GM23338 (cell line): ENCODE measurements around the gene UGT1A10. TPM values are rescaled to one million over a fixed set of nuclear protein-coding genes. Genes with fewer than 3 reads are reported as not detected.

ENCODE experiments used
- ATAC-seq: fragments of 200-7000 bp; cut with Tn5 transposase; 3 replicates; pipeline ENCODE4 v1.9.1; 2020
- DNase-seq: peaks from one replicate; pipeline ENCODE4 v3.0.0-alpha.2; 2015; ENCODE audit warnings: low spot score
- H2AFZ ChIP-seq: fragments of 200-600 bp; sonication (generic); 2 replicates; pipeline ENCODE4 v1.8.0; 2016; ENCODE audit warnings: antibody characterized with exemption, mild to moderate bottlenecking, moderate library complexity
- H3F3A ChIP-seq: fragments of 200-600 bp; sonication (generic); replicated peaks from 2 replicates; pipeline ENCODE4 v1.8.0; 2017; ENCODE audit warnings: antibody characterized with exemption, mixed run types, low read depth
- H3K27ac ChIP-seq: fragments of 200-600 bp; sonication (generic); 2 replicates; pipeline ENCODE4 v1.6.1; 2016; ENCODE audit warnings: low read depth
- H3K27me3 ChIP-seq: fragments of 200-600 bp; sonication (generic); 2 replicates; pipeline ENCODE4 v1.8.0; 2016; ENCODE audit warnings: mild to moderate bottlenecking, mixed run types, moderate library complexity; ENCODE audit not compliant: insufficient read depth
- H3K36me3 ChIP-seq: fragments of 200-600 bp; sonication (generic); 2 replicates; pipeline ENCODE4 v1.8.0; 2016; ENCODE audit warnings: mild to moderate bottlenecking; ENCODE audit not compliant: insufficient read depth
- H3K4me1 ChIP-seq: fragments of 200-600 bp; sonication (generic); 2 replicates; pipeline ENCODE4 v1.8.0; 2016; ENCODE audit warnings: mild to moderate bottlenecking, moderate library complexity; ENCODE audit not compliant: insufficient read depth
- H3K4me2 ChIP-seq: fragments of 200-600 bp; sonication (generic); 2 replicates; pipeline ENCODE4 v1.7.1; 2017; ENCODE audit warnings: mixed run types
- H3K4me3 ChIP-seq: fragments of 200-600 bp; sonication (generic); 2 replicates; pipeline ENCODE4 v1.6.1; 2016; ENCODE audit warnings: mixed run types
- H3K79me2 ChIP-seq: fragments of 200-600 bp; sonication (generic); replicated peaks from 2 replicates; pipeline ENCODE4 v1.8.0; 2017; ENCODE audit warnings: mild to moderate bottlenecking; ENCODE audit not compliant: insufficient read depth
- H3K9me2 ChIP-seq: fragments of 200-600 bp; sonication (generic); 2 replicates; pipeline ENCODE4 v1.8.0; 2017; ENCODE audit not compliant: insufficient read depth
- H4K20me1 ChIP-seq: fragments of 200-600 bp; sonication (generic); replicated peaks from 2 replicates; pipeline ENCODE4 v1.8.0; 2017; ENCODE audit warnings: mild to moderate bottlenecking; ENCODE audit not compliant: insufficient read depth
- H3K27ac Mint-ChIP-seq: 2 replicates; pipeline ENCODE4 v1.8.0; 2020; ENCODE audit warnings: inconsistent platforms, mild to moderate bottlenecking, moderate library complexity, mixed read lengths
- H3K27me3 Mint-ChIP-seq: 3 replicates; pipeline ENCODE4 v1.8.0; 2022; ENCODE audit warnings: low read depth, mild to moderate bottlenecking, moderate library complexity, mixed read lengths, inconsistent platforms; ENCODE audit not compliant: insufficient read depth, poor library complexity
- H3K36me3 Mint-ChIP-seq: 3 replicates; pipeline ENCODE4 v1.8.0; 2021; ENCODE audit warnings: low read depth, mild to moderate bottlenecking, inconsistent platforms, moderate library complexity, mixed read lengths
- H3K4me1 Mint-ChIP-seq: 3 replicates; pipeline ENCODE4 v1.8.0; 2020; ENCODE audit warnings: mild to moderate bottlenecking, inconsistent platforms, mixed read lengths
- H3K4me3 Mint-ChIP-seq: 3 replicates; pipeline ENCODE4 v1.8.0; 2021; ENCODE audit warnings: moderate library complexity, mild to moderate bottlenecking, inconsistent platforms, mixed read lengths
- H3K9me3 Mint-ChIP-seq: 3 replicates; pipeline ENCODE4 v1.8.0; 2020; ENCODE audit warnings: moderate library complexity, mild to moderate bottlenecking, inconsistent platforms, mixed read lengths
- CTCF ChIP-seq, 2 experiments: fragments of 200-600 bp in 1 of 2; sonication (generic) in 1 of 2; conservative IDR thresholded peaks; 2 replicates each; pipeline versions ENCODE4 v1.5.1 to v1.6.1; 2016 to 2017; ENCODE audit warnings: antibody characterized with exemption in 2 of 2, low read depth in 2 of 2, mild to moderate bottlenecking in 2 of 2, moderate library complexity in 1 of 2
- EZH2 ChIP-seq: fragments of 200-600 bp; sonication (generic); IDR thresholded peaks from one replicate; pipeline ENCODE4 v1.8.0; 2017; ENCODE audit warnings: antibody characterized with exemption, mild to moderate bottlenecking, low read depth; ENCODE audit not compliant: unreplicated experiment
- EZH2phosphoT487 ChIP-seq: fragments of 200-600 bp; sonication (generic); IDR thresholded peaks from one replicate; pipeline ENCODE4 v1.8.1; 2018; ENCODE audit warnings: antibody characterized with exemption; ENCODE audit not compliant: unreplicated experiment
- NANOG ChIP-seq: IDR thresholded peaks from 2 replicates; pipeline ENCODE4 v1.6.1; 2016; ENCODE audit warnings: antibody characterized with exemption, borderline replicate concordance
- POLR2AphosphoS5 ChIP-seq: IDR thresholded peaks from 2 replicates; pipeline ENCODE4 v1.6.1; 2016; ENCODE audit warnings: antibody characterized with exemption, low read depth
- REST ChIP-seq: IDR thresholded peaks from one replicate; pipeline ENCODE4 v1.6.1; 2018; ENCODE audit warnings: antibody characterized with exemption; ENCODE audit not compliant: unreplicated experiment
- ZNF114 ChIP-seq: fragments of 250-450 bp; sonication (Bioruptor Pico); IDR thresholded peaks from 2 replicates; pipeline ENCODE4 v1.5.0; 2020; ENCODE audit warnings: mild to moderate bottlenecking, moderate library complexity
- ZNF331 ChIP-seq: fragments of 250-450 bp; sonication (Bioruptor Pico); IDR thresholded peaks from 2 replicates; pipeline ENCODE4 v1.5.0; 2020; ENCODE audit warnings: low read depth, mild to moderate bottlenecking, moderate library complexity
- polyA plus RNA-seq: library from polyadenylated mRNA; unstranded; fragments of >200 nt; fragmentation: Nextera tagmentation; extraction: Ambion mirVana; gene quantifications from 2 replicates; pipeline ENCODE4 v1.2.1, GENCODE V29; 2016
- total RNA-seq: library from RNA; depleted of rRNA; stranded (reverse); fragments of >200 nt; shearing (Covaris generic); gene quantifications from 2 replicates; pipeline ENCODE4 v1.2.3, GENCODE V29; 2014

The UGT1A10 gene
- total and polyA plus RNA-seq, 2 experiments from 2014 or later = not detected

GRCh38 chr2:233761040-233761769 is 125.0 kb downstream of the UGT1A10 start:
- Histone ChIP-seq H3K4me3 (no peak overlapping the region), H3K27ac (no peak overlapping the region), H3K27me3 (no peaks in the 10 kb centered on the region), H3F3A (no peaks in the 10 kb centered on the region), H3K4me1 (no peaks in the 10 kb centered on the region), H3K79me2 (no peaks in the 10 kb centered on the region), H4K20me1 (no peaks in the 10 kb centered on the region), H2AFZ (no peak overlapping the region), H3K4me2 (no peak overlapping the region), H3K36me3 (no peaks in the 10 kb centered on the region), H3K9me2 (no peaks in the 10 kb centered on the region; the same call in 1 of the 2 replicates)
- Mint-ChIP-seq H3K36me3 (no peaks in the 10 kb centered on the region), H3K27me3 (no peaks in the 10 kb centered on the region), H3K9me3 (peaks cover 3% of the 10 kb centered on the region; the same call in 1 of the 3 replicates), H3K4me1 (no peaks in the 10 kb centered on the region; the same call in 2 of the 3 replicates), H3K27ac (no peak overlapping the region), H3K4me3 (no peak overlapping the region)
- TF ChIP-seq CTCF (conservative IDR thresholded peaks at IDR 0.05; ENCODE audit: low read depth in 2 of 2) (no peak), ZNF331 (no peak), NANOG (no peak), ZNF114 (no peak)
- DNase-seq = no peak
- ATAC-seq = no peak

GRCh38 chr2:233764264-233764663 is 128.0 kb downstream of the UGT1A10 start:
- Histone ChIP-seq H3K27ac (no peak overlapping the region), H3K4me1 (no peaks in the 10 kb centered on the region), H3K4me2 (no peak overlapping the region), H3K36me3 (no peaks in the 10 kb centered on the region), H3K9me2 (no peaks in the 10 kb centered on the region; the same call in 1 of the 2 replicates), H3K27me3 (no peaks in the 10 kb centered on the region), H3F3A (no peaks in the 10 kb centered on the region), H3K4me3 (no peak overlapping the region), H3K79me2 (no peaks in the 10 kb centered on the region), H2AFZ (no peak overlapping the region), H4K20me1 (no peaks in the 10 kb centered on the region)
- no peaks in the 10 kb centered on the region for H3K27me3 Mint-ChIP-seq
- H3K4me1 Mint-ChIP-seq = peaks cover 9% of the 10 kb centered on the region
- no peaks in the 10 kb centered on the region; the same call in 2 of the 3 replicates for H3K36me3 Mint-ChIP-seq
- H3K4me3 Mint-ChIP-seq = no peak overlapping the region
- no peak overlapping the region for H3K27ac Mint-ChIP-seq
- peaks cover 1% of the 10 kb centered on the region; the same call in 2 of the 3 replicates for H3K9me3 Mint-ChIP-seq
- no peak for TF ChIP-seq REST
- no peak for TF ChIP-seq ZNF331
- no peak for TF ChIP-seq CTCF (conservative IDR thresholded peaks at IDR 0.05; ENCODE audit: low read depth in 2 of 2)
- TF ChIP-seq POLR2AphosphoS5 = no peak
- no peak for TF ChIP-seq EZH2phosphoT487
- no peak for TF ChIP-seq EZH2
- no peak for TF ChIP-seq ZNF114
- DNase-seq (no peak), ATAC-seq (no peak)
